Stimulated activated CD4-positive, alpha-beta T cell treated with anti-CD3 and anti-CD28 coated beads, Interleukin-12 subunit alpha, Interleukin-12 subunit beta, amount 100 ng/mL, for 4 hours (primary cell): ENCODE results near the gene CLEC18C.
"Not testable (repeated sequence)": the region's sequence is repeated elsewhere in the genome, so short reads cannot be mapped to it uniquely, and the experiment has no call there.

Source experiments
- DNase-seq: peaks from one replicate; pipeline ENCODE4 v3.0.0-alpha.2; 2020

The CLEC18C gene

GRCh38 chr16:70173212-70173837 lies at the start of gene CLEC18C:
Gene CLEC18C, plus strand, starts transcription at chr16:70173787. Its CDS starts 492 bp downstream, at chr16:70174279.
- not testable (repeated sequence) for DNase-seq

GRCh38 chr16:70123822-70124221 lies 49.8 kb upstream of the CLEC18C start:
- not testable (repeated sequence) for DNase-seq

- not testable (repeated sequence) for DNase-seq
Observed at GRCh38 chr16:70126226-70126625, 47.4 kb upstream of the CLEC18C start.

GRCh38 chr16:70127706-70128105 lies 45.9 kb upstream of the CLEC18C start:
- DNase-seq: not testable (repeated sequence)

GRCh38 chr16:70128844-70129243 lies 44.7 kb upstream of the CLEC18C start:
- DNase-seq: not testable (repeated sequence)

- not testable (repeated sequence) for DNase-seq
Observed at GRCh38 chr16:70135796-70136195, 37.8 kb upstream of the CLEC18C start.

GRCh38 chr16:70136595-70136994 lies 37.0 kb upstream of the CLEC18C start:
- DNase-seq: not testable (repeated sequence)

- not testable (repeated sequence) for DNase-seq
Observed at GRCh38 chr16:70142739-70143138, 30.8 kb upstream of the CLEC18C start.

- DNase-seq: not testable (repeated sequence)
Observed at GRCh38 chr16:70143231-70143895, 30.2 kb upstream of the CLEC18C start.

GRCh38 chr16:70147853-70148252 lies 25.7 kb upstream of the CLEC18C start:
- DNase-seq: not testable (repeated sequence)

GRCh38 chr16:70148453-70148852 lies 25.1 kb upstream of the CLEC18C start:
- not testable (repeated sequence) for DNase-seq

GRCh38 chr16:70149296-70149695 lies 24.3 kb upstream of the CLEC18C start:
- not testable (repeated sequence) for DNase-seq

- DNase-seq: no peak
Observed at GRCh38 chr16:70151391-70151790, 22.2 kb upstream of the CLEC18C start.

GRCh38 chr16:70151941-70152509 lies 21.6 kb upstream of the CLEC18C start:
- DNase-seq: no peak

GRCh38 chr16:70152578-70153302 lies 20.8 kb upstream of the CLEC18C start:
- no peak for DNase-seq

- DNase-seq: not testable (repeated sequence)
Observed at GRCh38 chr16:70154736-70155135, 18.9 kb upstream of the CLEC18C start.

- no peak for DNase-seq
Observed at GRCh38 chr16:70156207-70156978, 17.2 kb upstream of the CLEC18C start.

- no peak for DNase-seq
Observed at GRCh38 chr16:70157105-70157476, 16.5 kb upstream of the CLEC18C start.

- no peak for DNase-seq
Observed at GRCh38 chr16:70157477-70158260, 15.9 kb upstream of the CLEC18C start.

GRCh38 chr16:70158261-70158939 lies 15.2 kb upstream of the CLEC18C start:
- DNase-seq: no peak
